DMS 273 treated with DMSO at 0.1 percent for 48 hours (cell line): ENCODE measurements around the gene COL4A1.

ENCODE experiments used
- DNase-seq: peaks from one replicate; lab custom pipeline; 2025; lab: John Stamatoyannopoulos, UW

COL4A1 gene

DNA sequence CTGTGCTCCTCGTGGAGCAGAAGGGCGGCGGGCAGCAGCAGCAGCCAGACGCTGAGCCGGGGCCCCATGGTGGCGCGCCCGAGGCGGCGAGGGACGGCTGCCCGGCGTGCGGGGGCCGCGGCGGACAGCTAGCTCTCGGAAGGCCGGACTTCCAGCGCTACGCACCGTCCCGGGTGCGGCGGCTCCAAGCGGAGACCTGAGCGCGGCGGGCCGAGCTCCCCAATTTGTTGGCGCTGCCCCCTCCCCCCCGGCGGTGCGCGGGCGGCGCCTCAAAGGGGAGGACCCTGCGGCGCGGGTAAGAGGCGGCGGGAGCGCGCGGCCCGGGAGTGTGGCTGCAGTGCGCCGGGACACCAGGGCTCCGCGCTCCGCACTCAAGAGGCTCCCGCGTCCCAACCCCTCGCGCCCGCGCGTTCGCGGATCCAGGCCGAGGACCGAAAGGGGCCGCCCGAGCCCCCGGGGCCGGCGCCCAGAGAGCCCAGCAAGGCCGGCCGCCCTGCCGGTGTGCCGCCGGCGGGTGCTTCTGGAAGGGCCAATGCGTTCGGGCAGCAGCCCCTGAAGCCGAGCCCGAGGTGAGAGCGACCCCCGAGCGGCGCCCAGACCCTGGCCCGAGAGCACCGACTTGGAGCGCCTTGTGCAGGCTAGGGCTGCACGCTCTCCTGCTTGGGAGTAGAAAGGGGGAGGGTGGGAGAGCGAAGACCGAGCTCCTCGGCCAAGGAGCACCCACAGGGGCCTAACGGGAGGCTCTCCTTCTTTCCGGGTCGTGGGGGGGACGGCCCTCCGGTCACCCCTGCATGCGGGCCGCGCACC is at the start of gene COL4A1, which contains the start of gene COL4A2:
Gene COL4A1, minus strand, starts transcription at position 198 of the 807 bp plus-strand sequence. Its CDS starts 130 bp downstream, at position 68.
Gene COL4A2, plus strand, starts transcription at position 325 of the 807 bp plus-strand sequence. CDS start 620 bp downstream, outside the sequence.
- peak; percentile 6 for DNase-seq

GRCh38 chr13:110356362-110356761 is 49.4 kb upstream of the COL4A1 start:
- DNase-seq, result no peak

DNA sequence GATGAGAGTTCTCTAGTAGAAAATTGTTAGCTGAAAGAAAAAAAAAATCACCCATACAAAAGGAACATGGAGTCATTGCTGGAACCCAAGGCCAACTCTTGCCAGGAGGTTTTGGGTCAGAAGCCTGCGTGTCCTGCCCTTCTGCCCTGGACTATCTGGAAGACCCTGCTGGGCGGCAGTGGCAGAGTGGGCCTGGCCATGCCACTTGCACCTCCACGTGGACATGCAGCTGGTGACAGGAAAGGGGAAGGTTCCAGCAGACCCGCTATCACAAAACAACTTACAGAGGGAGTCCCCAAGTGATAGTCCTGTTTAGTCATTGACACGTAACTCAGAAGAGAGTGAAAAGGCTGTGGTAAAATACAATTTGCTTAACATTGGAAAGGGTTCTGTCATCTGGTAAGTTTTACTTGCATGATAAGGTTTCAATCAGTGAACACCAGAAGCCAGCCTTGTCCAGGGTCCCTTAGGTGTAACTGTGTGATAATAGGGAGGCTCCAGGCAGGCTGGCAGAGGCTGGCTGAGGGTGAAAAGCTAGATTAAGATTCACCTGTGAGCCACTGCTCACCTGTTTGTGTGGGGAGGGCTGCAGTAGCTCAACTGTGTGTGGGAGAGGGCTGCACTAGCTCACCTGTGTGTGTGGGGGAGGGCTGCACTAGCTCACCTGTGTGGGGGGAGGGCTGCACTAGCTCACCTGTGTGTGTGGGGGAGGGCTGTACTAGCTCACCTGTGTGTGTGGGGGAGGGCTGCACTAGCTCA is 47.9 kb upstream of the COL4A1 start:
- DNase-seq, result no peak

GRCh38 chr13:110354123-110354627 is 47.2 kb upstream of the COL4A1 start:
- no peak for DNase-seq

- DNase-seq, result no peak
Measured at GRCh38 chr13:110353339-110353977, 46.5 kb upstream of the COL4A1 start.

DNA sequence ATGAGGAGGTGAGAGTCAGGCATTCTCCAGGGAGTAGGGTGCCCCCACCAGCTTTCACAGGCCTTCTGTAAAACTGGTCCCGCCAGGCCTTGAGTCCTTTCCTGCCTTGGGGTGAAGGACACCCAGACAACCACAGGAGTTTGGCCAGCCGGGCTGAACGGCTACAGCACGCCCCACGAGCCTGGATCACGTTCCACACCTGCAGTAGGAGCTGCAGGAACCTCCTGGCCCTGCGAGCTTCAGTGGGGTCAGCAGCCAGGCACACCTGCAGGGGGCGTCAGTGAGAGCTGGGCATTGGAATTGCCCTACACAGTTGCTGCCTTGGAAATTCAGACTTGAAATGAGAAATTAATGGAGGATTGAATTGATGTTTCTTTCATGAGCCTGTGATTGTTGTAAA is 45.8 kb upstream of the COL4A1 start:
- no peak for DNase-seq

GRCh38 chr13:110351636-110352420 is 44.9 kb upstream of the COL4A1 start:
- no peak for DNase-seq

DNA sequence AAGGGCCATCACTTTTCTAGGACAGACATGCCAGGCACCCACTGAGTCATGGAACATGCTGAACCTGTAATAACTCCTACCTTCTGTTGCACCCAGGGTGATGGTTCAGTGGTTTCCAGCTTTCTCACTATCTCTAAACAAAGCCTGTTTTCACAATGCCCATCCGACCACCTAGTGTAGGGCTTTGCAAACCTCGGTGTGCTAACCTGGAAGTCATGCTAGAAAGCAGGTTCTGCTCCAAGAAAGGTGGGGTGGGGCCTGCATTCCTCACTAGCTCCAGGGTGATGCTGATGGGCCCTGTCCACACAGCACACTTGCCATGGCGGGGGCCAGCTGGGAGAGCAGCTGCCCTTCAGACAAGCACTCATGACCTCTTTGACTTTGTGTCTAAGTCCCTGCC is 43.6 kb upstream of the COL4A1 start:
- DNase-seq, result no peak

- no peak for DNase-seq
Measured at GRCh38 chr13:110350049-110350448, 43.1 kb upstream of the COL4A1 start.

GRCh38 chr13:110349239-110349638 is 42.3 kb upstream of the COL4A1 start:
- DNase-seq, result no peak

DNA sequence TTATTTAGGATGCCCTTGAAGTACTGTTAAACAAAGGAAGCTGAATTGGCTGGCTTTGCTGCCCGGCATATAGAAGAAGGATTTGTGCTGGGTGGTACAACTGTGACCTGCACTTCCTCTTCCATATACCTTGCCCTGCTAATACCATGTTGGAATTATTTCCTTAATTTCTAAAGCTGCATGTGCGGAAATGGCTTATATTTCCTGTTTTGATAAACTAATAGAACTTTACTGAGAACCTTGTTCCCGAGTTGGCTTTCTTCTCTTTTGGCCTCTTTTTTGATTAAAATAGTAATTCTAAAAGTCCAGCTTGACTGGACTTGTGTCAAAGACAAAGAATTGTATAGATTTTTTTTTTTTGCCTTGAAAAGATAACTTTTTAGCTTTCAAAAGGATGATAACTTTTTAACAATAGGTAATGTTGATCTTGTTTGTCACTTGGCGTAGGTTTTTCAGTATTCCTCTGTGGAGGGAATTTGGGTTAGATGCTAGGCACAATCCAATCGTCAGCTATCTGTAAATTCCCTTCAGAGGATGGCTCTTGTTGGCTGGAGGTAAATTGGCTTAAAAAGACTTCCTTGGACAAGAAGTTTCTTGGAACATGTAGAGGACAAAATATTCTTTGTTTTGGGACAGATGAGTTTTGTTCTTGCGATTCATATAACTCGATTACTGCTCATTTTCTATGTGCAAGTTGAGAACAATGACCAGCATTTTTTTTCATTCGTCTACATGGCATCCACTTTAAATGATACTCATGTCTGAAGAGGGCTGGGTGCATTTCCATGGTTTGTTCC is 41.5 kb upstream of the COL4A1 start:
- no peak for DNase-seq

DNA sequence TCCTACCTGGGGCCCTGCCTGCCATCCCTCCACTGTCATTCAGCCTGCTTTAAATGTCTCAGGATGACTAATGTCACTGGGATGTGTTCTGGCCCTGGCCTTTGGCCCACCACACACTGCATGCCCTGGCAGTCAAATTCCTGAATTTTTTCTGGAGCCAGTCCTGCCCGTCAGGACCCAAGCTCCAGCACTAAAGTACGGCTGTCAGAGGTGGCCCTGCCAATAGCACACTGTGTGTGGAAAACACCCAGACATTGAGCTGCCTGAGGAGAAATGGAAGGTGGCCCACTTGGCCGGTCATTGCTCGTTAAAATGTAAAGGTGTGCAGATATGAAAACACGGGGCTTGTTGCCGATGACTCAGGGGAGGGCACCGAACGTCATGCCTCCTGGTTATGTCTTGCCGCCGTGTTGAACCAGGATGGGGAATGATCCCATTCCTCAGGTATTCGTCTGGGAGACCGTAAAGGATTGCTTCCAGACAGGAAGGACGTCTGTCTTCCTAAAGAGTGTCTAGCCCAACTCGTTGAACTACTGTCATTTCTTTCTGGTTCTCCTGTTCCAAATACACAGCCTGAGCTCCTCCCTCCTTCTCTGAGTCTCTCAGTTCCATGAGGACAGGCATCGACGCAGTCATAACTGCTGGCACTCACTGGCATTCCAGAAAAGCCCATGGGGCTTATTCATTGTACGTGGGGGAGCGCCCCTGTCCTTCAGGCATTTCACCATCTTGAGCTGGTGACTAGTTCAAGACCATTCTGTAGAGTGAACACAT is 40.8 kb upstream of the COL4A1 start:
- DNase-seq, result no peak

- no peak for DNase-seq
Measured at GRCh38 chr13:110347088-110347487, 40.1 kb upstream of the COL4A1 start.

DNA sequence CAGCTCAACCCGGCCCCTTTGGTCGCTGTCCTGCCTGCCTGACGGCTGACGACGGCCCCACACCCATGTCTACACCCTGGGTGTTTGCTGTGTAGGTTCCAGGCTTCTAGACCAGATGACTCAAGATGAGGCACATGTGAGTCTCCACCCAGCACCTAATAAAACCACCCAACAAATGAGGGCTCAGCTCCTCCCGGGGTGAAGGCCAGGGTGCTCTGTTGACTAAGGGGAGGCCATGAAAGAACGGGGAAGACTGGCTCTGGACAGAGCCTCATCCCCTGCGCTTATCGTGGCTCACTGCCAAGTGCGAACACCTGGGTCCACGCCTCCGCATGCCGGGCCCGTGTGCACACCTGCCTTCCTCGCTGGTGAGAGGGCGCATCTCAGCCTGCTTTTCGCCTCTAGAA is 39.7 kb upstream of the COL4A1 start:
- DNase-seq, result no peak

DNA sequence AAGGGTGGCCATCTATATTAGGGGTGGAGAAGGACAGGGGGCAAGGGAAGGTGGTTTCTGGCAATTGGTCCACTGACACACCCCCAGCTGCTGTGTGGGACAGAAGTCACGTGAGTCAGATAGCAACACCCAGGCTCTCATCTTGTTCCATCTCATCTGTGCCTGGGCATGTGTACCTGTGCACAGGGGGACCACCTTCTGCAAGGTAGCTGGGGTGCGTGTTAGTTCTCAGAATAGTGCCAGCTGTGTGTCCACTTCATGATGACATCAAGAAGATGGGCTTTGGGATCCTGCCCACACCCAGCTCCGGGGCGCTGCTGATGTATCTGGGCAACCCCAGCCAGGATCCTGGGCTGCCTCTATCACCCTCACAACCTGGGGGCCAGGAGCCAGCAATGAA is 38.7 kb upstream of the COL4A1 start:
- no peak for DNase-seq

DNA sequence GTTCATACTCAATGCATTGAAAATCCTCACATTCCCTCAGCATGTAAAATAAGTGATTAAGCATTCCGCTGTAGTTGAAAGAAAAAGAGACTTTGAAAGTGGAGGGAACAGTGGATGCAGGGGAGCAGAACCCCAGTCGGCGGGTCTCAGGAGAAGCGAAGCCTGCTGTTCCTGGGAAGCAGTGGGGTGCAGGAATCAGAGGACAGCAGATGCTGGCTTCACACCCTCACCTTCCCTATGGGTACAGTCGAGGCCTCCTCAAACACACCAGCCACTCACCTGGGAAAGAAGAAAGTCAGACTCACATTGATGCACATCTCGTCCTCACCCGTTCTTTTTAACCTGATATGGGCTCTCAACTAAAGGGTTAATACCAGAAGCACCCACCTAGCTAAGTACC is 38.3 kb upstream of the COL4A1 start:
- DNase-seq, result no peak

DNA sequence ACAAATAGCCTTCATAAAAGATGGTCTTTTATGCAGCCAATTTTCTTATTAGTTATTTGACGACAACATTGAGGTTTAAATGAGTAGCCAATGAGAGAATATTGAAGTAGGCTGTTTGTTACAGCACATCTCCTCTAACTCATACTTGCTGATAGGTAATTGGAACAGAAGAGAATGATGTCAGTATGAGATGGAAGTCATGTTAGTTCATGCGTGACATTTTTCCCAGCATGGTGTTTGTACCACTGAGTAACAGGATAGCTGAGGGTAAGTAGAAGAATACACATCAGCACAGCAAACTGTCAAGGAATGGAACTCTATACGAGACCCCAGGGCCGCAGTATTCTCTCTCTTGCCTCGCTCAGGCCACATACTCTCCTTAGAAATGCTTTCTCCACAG is 37.4 kb upstream of the COL4A1 start:
- no peak for DNase-seq

DNA sequence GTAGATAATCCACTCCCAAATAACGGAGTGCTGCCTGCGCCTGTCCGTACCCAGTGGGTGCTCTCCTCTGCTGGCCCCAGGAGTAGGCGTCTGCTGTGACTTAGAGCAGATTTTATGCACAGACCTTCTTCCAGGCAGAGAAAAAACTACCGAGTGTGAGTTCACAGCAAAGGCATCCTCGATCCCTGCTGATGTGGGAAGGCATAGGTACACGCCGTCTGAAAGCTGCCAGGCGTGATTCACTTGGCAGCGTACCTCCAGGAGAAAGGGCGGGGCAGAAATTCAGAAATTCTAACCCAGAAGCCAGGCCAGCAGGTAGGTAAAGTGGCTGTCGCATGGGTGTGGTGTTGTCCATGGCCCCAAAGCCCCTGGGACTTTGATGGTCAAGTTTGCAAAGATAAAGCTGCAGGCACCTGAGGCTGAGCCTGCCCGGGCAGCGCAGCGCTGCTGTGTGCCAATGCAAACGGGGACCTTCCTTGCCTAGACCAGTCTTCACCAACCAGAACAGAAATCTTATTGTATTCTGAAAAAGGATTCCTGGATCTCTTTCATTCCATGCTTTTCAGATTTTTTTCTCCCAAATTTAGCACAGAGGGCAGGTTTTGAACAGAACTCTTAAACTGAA is 36.4 kb upstream of the COL4A1 start:
- no peak for DNase-seq

DNA sequence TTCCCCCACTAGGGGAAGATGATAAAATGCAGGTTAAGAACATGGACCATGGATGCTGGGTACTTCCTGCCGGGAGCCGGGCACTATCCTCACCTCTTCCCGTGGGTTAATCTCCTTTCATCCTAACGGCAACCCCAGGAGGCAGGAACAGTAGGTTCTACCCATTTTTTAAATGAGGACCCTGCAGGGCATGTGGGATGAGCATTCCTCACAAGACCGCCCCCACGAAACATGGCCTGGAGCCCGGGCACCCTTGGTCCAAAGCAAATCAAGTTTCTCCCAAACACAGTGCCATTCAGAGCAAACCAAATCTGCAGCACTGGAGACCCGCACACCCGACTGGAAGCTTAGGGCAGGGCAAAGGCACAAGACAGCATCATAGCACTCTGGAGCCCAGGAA is 35.5 kb upstream of the COL4A1 start:
- no peak for DNase-seq
